GM19240 (cell line): ENCODE results near the gene ODF2L.
A peak's percentile ranks its signal among the peaks of the same experiment; 100 is the strongest.

Source experiments
- DNase-seq: peaks from one replicate; pipeline ENCODE4 v3.0.0; 2011; ENCODE audit warnings: low spot score; ENCODE audit not compliant: insufficient read length

ODF2L gene

GRCh38 chr1:86395751-86396497, at the start of gene ODF2L:
TSS of gene ODF2L (minus strand) at chr1:86396323. CDS start at chr1:86387027, 9,296 bp downstream.
- DNase-seq, result peak; percentile 43

GRCh38 chr1:86445919-86446318, 49.8 kb upstream of the ODF2L start:
- DNase-seq, result no peak

- DNase-seq, result no peak
Observed at GRCh38 chr1:86441997-86442396, 45.9 kb upstream of the ODF2L start.

GRCh38 chr1:86441581-86441980, 45.5 kb upstream of the ODF2L start:
- no peak for DNase-seq

GRCh38 chr1:86436041-86436440, 39.9 kb upstream of the ODF2L start:
- DNase-seq, result no peak

- DNase-seq, result no peak
Observed at GRCh38 chr1:86435327-86435726, 39.2 kb upstream of the ODF2L start.

- DNase-seq, result no peak
Observed at GRCh38 chr1:86434059-86434458, 37.9 kb upstream of the ODF2L start.

- DNase-seq, result no peak
Observed at GRCh38 chr1:86430376-86430775, 34.3 kb upstream of the ODF2L start.

- no peak for DNase-seq
Observed at GRCh38 chr1:86429835-86430234, 33.7 kb upstream of the ODF2L start.

GRCh38 chr1:86429122-86429725, 33.1 kb upstream of the ODF2L start:
- no peak for DNase-seq

GRCh38 chr1:86423873-86424272, 27.8 kb upstream of the ODF2L start, which contains the start of gene CLCA2:
TSS of gene CLCA2 (plus strand) at chr1:86424171. CDS start at chr1:86424248, 77 bp downstream.
- no peak for DNase-seq

- DNase-seq, result no peak
Observed at GRCh38 chr1:86423473-86423872, 27.4 kb upstream of the ODF2L start.

GRCh38 chr1:86421601-86422280, 25.6 kb upstream of the ODF2L start:
- DNase-seq, result no peak

- peak; percentile 30 for DNase-seq
Observed at GRCh38 chr1:86419277-86419903, 23.3 kb upstream of the ODF2L start.

GRCh38 chr1:86416343-86416742, 20.2 kb upstream of the ODF2L start:
- no peak for DNase-seq

- no peak for DNase-seq
Observed at GRCh38 chr1:86410879-86411278, 14.8 kb upstream of the ODF2L start.

- no peak for DNase-seq
Observed at GRCh38 chr1:86409416-86410021, 13.4 kb upstream of the ODF2L start.

GRCh38 chr1:86396498-86396890, 371 bp upstream of the ODF2L start:
- no peak for DNase-seq

GRCh38 chr1:86394416-86394815, 1.7 kb downstream of the ODF2L start:
- no peak for DNase-seq

GRCh38 chr1:86389307-86389706, 6.8 kb downstream of the ODF2L start:
- DNase-seq, result no peak

- no peak for DNase-seq
Observed at GRCh38 chr1:86388777-86389176, 7.3 kb downstream of the ODF2L start.
